HG03108 (cell line): ENCODE data around the gene CRYBA2.

Experiments used
- ATAC-seq: cut with Tn5 transposase; IDR thresholded peaks from one replicate; pipeline ENCODE4 v1.9.1; 2021; ENCODE audit warnings: moderate library complexity; ENCODE audit not compliant: unreplicated experiment

The CRYBA2 gene

DNA sequence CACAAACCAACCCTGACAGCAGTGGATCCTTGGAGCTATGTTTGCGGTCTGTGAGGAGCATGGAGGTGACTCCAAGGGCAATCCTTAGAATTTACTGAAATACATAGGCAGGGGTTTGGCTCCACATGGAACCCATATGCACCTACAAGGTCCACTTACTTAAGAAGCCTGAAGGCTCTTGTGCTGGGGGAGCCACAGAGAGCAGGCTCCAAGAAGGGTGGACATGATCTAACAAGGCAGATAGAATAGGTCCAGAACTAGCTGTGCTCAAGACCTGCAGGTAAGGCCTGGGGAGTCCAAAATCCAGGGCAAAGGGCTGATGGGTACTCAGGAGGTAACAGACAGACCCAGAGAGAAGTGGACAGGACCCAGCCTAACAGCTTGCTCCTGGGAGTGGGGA is 34.9 kb downstream of the CRYBA2 start:
- ATAC-seq: no peak

DNA sequence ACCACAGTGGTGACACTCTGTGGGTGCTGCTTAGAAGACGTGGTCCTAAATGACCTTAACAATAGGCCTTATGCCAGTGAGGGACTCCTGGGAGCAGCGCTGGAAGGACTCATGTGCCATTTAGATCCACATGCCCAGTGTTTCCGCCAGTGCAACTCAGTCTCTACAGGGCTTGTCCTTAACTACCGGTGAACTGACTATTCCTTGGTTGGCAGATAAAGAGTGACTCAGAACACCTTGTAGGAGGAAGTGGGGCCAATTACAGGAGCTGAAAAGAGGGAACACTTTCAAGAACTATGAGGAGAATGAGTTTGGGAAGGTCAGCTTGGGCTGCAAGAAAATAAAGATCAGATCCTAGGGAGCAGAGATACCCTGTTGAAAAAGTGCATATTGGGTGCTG is 35.6 kb downstream of the CRYBA2 start:
- no peak for ATAC-seq

DNA sequence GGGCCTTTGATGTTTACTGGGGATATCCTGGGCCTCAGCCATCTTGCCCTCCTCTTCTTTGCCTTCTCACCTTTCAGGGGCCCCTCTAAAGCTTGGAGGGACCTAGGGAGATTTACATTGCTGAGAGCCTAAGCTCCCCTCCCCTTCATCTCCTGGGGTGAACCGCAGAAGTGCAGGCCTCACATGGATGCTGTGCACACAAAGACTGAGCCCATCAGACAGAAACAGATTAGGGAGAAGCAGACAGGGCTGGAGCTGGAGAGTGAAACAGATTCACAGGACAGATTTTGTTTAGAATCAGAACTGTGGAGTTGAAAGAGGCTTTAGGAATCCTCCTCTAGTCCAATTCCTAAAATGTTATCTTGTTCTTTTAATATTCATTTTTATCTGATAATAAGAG is 37.2 kb downstream of the CRYBA2 start:
- no peak for ATAC-seq

DNA sequence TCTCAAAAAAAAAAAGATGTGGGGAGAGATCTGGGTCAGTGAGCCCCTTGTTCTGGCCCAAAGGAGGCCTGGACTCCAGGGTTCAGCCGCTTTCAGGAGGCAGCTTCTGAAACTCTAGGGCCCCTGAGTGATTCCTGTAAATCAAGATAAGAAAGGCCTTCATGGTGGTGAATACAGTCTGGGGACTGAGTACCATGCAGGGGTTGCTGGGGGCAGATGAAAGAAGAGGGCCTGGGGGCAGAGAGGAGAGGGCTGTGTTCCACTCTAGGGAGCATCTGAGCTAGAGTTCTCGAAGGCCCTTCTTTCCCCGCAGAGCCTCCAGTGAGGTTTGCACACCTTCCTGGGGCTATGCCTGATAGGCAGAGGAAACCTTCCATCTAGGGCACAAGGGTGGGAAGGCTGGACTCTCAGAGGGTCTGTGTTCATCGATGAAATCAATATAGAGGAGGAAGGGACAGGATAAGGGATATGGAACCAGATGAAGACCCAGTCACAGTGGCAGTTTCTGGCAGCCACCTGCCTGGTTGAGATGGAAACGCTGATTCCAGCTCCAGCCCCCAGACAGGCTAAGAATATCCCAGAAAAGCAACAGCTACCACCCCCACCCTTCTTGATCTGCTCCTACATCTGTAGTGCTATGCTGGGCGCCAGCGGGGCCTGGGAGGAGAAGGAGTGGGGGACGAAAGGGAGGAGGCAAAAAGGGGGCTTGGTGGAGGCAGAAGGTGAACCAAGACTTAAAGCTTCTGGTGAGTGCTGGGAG is 38.5 kb downstream of the CRYBA2 start:
- ATAC-seq: no peak

DNA sequence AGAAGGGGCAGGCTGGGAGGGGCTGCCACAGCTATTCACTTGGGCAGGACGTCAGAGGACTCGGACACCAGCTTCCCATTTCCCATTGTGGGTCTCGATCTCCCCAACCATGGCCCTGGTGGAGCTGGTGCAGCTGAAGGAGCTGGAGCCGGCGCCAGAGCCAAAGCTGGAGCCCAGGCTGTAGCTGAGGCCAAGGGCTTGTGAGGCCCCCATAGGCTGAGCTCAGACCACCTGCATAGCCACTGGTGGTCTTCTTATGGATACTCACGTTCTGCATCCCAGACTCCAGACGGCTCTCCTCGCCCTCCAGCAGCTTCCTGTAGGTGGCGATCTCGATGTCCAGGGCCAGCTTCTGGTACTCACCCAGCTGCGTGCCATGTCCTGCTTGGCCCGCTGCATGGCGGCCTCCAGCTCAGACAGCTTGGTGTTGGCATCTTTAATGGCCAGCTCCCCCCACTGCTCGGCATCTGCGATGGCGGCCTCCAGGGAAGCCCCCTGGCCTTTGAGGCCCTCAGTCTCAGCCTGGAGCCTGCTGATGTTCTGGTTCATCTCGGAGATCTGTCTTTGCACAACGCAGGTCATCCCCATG is 39.8 kb downstream of the CRYBA2 start:
- no peak for ATAC-seq

DNA sequence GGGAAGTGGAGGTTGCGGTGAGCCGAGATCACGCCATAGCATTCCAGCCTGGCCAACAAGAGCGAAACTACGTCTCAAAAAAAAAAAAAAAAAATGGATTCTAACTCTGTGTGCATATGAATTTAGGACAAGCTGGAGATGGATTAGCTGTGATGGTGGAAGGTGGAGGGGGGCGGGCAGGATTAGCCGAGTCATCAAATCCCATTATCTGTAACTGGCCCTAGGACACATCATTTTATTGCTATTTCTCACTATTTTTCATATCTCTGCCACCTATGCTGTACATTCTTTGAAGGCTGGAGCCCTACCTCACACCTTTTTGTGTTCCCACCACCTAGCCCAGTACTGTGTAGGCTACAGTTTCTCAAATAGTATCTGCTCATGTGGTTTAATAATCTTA is 41.1 kb downstream of the CRYBA2 start:
- no peak for ATAC-seq

DNA sequence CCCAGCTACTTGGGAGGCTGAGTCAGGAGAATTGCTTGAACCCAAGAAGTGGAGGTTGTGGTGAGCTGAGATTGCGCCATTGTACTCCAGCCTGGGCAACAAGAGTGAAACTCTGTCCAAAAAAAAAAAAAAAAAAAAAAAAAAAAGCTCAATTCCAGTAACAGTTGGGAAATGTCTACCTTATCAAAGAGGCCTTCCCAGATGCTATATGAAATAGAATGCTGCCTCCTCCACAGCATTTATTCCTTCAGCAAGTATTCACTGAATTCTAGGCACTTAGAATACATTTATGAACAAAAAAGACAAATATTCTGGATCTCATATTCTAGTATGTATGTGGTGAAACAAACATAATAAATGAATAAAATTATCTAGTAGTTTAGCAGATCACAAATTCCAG is 46.6 kb downstream of the CRYBA2 start:
- ATAC-seq: no peak

DNA sequence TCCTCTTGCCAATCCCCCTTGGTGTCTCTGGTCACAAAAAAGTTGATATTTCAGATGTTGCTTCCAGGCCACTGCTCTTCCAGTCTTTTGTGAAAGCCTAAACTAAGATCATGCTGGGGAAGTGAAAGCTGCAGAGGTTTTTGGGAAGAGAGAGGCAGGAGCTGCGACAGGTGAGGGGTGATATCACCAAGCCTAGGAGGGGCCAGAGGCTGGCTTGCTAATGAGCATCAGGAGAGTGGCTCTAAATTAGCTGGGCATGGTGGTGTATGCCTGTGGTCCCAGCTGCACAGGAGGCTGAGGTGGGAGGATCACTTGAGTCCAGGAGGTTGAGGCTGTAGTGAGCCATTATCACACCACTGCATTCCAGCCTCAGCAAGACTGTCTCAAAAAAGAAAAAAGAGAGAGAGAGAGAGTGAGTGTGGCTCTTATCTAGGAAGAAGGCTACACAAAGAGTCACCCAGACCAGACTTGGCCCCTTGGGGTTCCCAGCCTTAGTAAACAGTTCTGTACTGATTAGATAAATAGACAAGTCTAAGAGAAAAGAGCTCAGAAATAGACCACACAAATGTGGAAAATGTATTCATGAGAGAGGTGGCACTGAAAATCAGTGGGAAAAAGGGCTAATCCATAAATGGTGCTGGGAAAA is 48.3 kb downstream of the CRYBA2 start:
- no peak for ATAC-seq
